HG02885 (cell line): ENCODE results near the gene RSBN1.
"Not testable (repeated sequence)": the region's sequence is repeated elsewhere in the genome, so short reads cannot be mapped to it uniquely, and the experiment has no call there.

Experiments used
- ATAC-seq: cut with Tn5 transposase; IDR thresholded peaks from one replicate; pipeline ENCODE4 v1.9.1; 2021; ENCODE audit warnings: mild to moderate bottlenecking; ENCODE audit not compliant: unreplicated experiment, poor library complexity

Gene RSBN1

DNA sequence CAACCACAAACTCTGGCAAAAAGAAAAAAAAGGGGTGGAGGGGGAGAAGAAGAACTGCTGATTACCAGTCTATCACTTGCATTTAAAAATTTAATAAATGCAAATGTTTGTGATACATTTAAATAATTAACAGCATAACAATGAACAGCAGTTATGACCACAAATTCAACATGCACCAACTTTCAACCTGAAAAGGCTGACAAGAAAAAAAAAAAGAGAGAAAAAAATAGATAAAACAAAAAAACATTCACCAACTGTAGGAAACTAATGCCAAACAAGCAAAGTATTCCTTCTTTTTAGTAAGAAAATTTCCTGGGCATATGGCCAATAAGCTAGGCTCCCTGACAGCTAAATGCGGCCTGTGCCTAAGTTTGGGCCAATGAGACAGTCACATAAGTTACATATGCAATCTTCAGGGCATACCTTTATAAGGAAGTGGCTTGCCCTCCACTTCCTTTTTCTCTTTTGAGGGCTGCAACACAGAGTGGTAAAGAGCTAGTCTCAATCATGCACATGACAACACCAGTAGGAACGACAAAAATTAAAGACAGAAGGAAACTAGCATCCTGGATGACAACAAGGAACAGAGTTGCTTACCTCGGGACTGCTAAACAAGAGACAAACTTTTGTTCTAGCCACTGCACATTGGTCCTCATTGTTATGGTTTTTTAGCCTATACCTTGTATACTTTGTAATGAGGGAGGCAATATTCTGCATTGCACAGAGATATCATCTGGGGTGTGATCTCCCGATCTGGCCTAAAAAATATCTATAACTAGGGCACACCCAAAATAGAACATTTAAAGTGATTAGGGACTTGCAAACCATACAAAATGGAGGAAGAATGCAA lies 28.8 kb downstream of the RSBN1 start:
- ATAC-seq = peak; percentile 77

GRCh38 chr1:113782406-113782805 lies 29.9 kb downstream of the RSBN1 start:
- ATAC-seq = no peak

DNA sequence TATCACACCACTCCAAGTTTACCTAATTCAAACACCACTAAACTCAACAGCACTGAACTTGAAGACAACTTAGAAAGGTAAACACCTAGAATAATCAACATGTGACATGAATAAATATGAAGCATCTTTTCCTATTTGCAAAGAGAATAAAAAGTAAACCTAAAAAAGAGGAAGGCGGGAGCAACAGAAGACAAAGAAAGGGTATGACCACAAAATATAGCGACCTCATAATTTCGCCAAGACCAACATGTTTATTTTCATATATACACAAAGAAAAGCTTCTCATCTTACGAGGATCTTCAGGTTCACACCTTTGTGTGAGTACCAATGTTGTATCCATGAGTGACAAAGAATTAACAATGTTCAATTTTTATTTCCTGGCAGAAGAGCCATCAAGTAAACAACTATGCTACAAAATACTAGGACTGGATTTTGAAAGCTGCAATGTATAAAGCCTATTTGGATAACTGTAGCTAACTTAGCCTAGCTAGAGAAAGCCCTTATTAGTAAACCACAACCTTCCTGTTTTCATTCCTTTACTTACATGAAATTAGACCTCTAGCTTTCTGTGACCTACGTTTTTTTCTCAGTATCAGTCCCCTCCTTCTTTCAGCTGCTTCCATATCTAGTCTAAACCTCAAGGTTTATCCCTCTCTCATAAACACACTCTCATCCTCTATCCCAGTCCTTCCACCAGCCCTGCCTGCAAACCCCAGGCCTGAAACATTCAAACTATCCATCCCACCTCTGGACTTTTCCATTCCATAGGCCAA lies 31.7 kb downstream of the RSBN1 start:
- ATAC-seq = peak; percentile 55

DNA sequence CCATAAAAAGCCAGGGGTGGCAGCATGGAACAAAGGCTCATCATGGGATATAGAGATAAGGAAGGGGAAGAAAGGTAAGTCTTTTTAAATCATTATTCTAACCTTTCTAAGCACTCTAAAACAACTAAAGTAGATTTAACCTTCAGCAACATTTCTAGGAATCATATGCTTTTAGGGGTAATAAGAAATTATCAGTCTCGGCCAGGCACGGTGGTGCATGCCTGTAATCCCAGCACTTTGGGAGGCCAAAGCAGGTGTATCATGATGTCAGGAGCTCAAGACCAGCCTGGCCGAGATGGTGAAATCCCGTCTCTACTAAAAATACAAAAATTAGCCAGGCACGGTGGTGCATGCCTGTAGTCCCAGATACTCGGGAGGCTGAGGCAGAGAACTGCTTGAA lies 32.7 kb downstream of the RSBN1 start:
- no peak for ATAC-seq

DNA sequence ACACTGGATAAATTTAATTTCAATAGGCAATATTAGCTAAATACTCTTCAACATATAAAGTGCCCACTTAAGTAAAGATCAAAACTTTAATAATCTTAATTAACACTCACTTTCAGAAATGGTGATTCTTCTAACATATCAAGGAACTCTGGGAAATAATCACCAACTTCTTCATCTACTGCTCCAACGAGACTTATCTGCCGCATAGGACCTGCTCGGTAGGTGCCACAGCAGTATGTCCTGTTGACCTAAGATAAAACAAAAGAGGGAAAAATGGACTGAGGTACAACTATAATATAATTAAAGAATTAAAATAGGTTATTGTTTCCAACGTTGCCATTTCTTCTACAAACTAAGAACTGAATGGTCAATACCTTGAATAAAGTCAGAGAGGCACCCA lies 34.7 kb downstream of the RSBN1 start:
- ATAC-seq = no peak

DNA sequence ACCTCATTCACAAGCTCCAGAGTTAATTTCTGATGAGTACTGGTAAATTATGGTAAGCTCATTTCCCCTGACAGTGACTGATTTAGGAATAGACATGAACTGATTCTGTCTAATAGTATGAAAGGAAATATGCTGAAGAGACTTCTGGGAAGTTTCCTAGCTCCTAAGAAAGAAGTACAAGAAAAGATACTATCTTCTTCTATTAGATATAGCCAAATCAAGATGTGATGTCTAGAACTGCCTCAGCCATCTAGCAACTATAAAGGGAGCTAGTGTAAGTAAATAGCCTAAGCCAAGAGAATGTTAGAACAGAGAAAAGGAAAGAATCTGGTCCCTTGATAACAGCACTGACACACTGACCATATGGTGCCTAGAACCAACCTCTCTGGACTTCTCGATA lies 42.2 kb downstream of the RSBN1 start:
- ATAC-seq = no peak

DNA sequence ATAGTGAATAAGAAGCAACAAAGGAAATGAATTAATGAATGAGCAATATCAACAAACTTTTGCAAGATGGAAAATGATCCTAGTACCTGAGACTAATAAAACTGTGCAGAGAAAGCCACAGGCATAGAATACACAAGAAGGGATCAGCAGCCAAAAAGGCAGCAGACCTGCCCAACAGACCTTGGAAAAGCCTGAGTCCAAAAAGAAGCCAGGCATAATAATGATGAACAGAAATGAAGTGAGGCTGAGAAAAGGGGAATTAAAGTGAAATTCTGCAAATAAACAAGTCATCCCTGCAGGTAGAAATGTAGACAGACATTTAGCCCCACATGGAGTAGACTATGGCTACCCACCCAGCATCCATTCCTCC lies 42.7 kb downstream of the RSBN1 start:
- no peak for ATAC-seq

DNA sequence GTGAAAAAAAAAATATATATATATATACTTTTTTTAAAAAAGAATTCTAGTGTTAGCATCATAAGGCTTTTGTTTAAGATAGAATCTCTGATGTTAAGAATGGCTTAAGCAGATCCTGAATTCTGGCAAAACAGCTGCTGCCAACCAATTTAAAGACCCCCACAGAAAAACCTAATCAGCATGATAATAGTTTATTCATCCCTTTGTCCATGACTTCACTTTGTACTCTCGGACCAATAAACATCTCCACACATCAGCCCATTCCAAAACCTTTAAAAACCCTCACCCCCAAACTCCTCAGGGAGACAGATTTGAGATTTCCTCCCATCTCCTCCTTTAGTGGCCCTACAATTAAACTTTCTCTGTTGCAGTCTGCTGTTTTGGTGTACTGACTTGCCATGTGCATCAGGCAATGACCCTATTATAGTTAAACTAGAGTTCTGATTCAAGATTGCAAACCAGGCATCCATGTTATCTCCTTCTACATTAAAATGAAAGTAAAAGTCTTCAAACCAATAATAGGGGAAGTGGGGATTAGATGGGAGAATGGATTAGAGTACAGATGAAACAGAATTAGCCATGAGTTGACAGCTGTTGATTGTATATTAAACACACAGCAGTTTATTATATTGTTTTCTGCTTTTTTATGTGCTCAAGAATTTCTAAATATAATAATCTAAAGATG lies 43.2 kb downstream of the RSBN1 start:
- ATAC-seq = no peak

- no peak for ATAC-seq
These were observed 46.7 kb downstream of the RSBN1 start for GRCh38 chr1:113765306-113766230.

- ATAC-seq = no peak
These were observed 48.6 kb downstream of the RSBN1 start for GRCh38 chr1:113763661-113764060.

- no peak for ATAC-seq
These were observed 50.3 kb downstream of the RSBN1 start for GRCh38 chr1:113761937-113762336.

DNA sequence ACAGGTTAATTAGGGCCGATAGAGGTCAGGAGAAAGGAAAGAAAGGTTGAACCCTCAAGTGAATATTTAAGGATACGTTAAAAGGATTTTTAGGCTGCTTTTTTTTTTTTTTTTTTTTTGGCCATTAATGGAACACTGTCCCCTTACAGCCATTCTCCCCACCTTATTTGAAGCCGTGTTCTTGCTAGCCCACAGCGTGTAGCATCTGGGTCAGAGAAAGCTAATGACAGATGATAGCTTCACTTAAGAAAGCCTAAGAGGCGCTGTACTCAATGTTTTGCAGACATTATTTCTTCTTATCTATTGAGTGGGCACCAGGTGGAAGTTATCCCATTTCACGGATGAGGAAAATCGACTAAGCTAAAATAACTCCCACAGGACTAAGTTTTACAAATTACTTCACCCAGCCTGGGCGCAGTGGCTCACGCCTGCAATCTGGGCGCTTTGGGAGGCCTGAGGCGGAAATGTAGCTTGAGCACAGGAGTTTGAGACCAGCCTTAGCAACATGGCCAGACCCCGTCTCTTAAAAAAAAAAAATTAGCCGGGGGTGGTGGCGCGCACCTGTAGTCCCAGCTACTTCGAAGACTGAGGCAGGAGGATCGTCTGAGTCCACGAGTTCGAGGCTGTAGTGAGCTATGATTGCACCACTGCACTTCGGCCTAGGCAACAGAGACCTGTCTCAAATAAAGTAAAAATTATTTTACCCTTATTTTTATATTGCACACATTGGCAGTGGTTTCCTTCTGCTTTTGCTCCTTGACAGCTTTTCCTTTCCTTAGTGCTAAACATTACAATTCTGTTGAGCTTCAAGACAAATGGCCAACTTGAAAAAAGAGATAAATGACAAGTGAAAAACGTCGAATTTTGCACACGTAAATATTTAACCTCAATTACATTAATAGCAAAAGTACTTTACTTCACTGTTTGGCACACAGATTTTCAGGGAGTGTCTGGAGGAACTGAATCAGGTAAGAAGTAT lies 51.9 kb downstream of the RSBN1 start:
- ATAC-seq = no peak

GRCh38 chr1:113759333-113760101 lies 52.8 kb downstream of the RSBN1 start, which contains the start of gene PHTF1:
Gene PHTF1, minus strand, starts transcription at chr1:113759486. Its CDS starts 783 bp downstream, at chr1:113758703.
- peak; percentile 86 for ATAC-seq

GRCh38 chr1:113758631-113759332 lies 53.5 kb downstream of the RSBN1 start:
- peak; percentile 69 for ATAC-seq

GRCh38 chr1:113756461-113756860 lies 55.8 kb downstream of the RSBN1 start:
- ATAC-seq = no peak

GRCh38 chr1:113753333-113753732 lies 58.9 kb downstream of the RSBN1 start:
- ATAC-seq = not testable (repeated sequence)

GRCh38 chr1:113751516-113751915 lies 60.8 kb downstream of the RSBN1 start:
- ATAC-seq = no peak
